Activated T-helper 17 cell treated with anti-CD3 and anti-CD28 coated beads, Interleukin-2, amount 50 U/mL, for 72 hours (primary cell): ENCODE data around the gene ZFP42. TPM values are rescaled to one million over a fixed set of nuclear protein-coding genes. Genes with fewer than 3 reads are reported as not detected.

Experiments
- ATAC-seq: fragments of 150-1000 bp; cut with Tn5 transposase; replicated peaks from 2 replicates; pipeline ENCODE4 v1.10.0; 2021; ENCODE audit warnings: mild to moderate bottlenecking, moderate library complexity
- H3K27ac Mint-ChIP-seq: one replicate; pipeline ENCODE4 v1.8.0; 2022; ENCODE audit warnings: mixed read lengths
- H3K27me3 Mint-ChIP-seq: one replicate; pipeline ENCODE4 v1.8.0; 2022; ENCODE audit warnings: mixed read lengths
- H3K36me3 Mint-ChIP-seq: one replicate; pipeline ENCODE4 v1.8.0; 2022; ENCODE audit warnings: low read depth, mild to moderate bottlenecking, mixed read lengths
- H3K4me1 Mint-ChIP-seq: one replicate; pipeline ENCODE4 v1.8.0; 2022; ENCODE audit warnings: mixed read lengths
- H3K4me3 Mint-ChIP-seq: one replicate; pipeline ENCODE4 v1.8.0; 2022; ENCODE audit warnings: mild to moderate bottlenecking, mixed read lengths
- H3K9me3 Mint-ChIP-seq: one replicate; pipeline ENCODE4 v1.8.0; 2022; ENCODE audit warnings: mixed read lengths
- total RNA-seq, 2 donors: library from RNA; stranded (reverse); gene quantifications; one replicate each; pipeline ENCODE4 v1.2.3, GENCODE V29; 2022

Gene ZFP42
- total RNA-seq, 2 donors from 2014 or later = not detected

- Mint-ChIP-seq H3K9me3 (peaks cover 9% of the 10 kb centered on the region), H3K27ac (no peak overlapping the region), H3K27me3 (no peaks in the 10 kb centered on the region), H3K4me1 (no peaks in the 10 kb centered on the region), H3K36me3 (no peaks in the 10 kb centered on the region), H3K4me3 (no peak overlapping the region)
- no peak for ATAC-seq
These were observed 10.8 kb downstream of the ZFP42 start for GRCh38 chr4:188006285-188006848.

- ATAC-seq = no peak
- Mint-ChIP-seq H3K36me3 (no peaks in the 10 kb centered on the region), H3K4me1 (no peaks in the 10 kb centered on the region), H3K4me3 (no peak overlapping the region), H3K27ac (no peak overlapping the region), H3K9me3 (peaks cover 9% of the 10 kb centered on the region), H3K27me3 (no peaks in the 10 kb centered on the region)
These were observed 12.8 kb downstream of the ZFP42 start for GRCh38 chr4:188008377-188008776.

DNA sequence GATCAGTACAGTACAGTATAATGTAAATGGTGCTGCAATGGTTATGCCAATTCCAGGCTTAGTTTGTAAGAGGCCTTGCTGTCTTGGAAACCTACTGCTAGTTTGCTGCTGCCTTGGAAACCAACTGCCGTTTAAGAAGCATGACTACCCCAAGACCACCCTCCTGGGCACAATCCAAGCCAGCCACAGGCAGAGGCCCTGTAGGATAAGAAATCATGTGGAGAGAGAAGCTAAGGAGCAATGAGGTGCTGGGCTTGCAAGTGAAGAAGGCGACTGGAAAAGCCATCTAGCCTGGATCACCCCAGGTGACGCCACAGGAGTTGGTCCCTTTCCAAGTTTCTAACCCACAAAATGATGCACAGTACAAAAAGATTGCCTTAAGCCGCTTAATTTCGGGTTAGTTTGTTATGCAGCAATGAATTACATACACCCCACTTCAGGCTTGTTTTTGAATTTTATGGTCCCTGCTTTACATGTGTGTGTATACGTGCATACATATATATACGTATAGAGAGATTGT lies 16.9 kb downstream of the ZFP42 start:
- no peaks in the 10 kb centered on the region for H3K36me3 Mint-ChIP-seq
- H3K27ac Mint-ChIP-seq = no peak overlapping the region
- no peaks in the 10 kb centered on the region for H3K4me1 Mint-ChIP-seq
- no peak overlapping the region for H3K4me3 Mint-ChIP-seq
- no peak for ATAC-seq
- H3K27me3 Mint-ChIP-seq = no peaks in the 10 kb centered on the region
- peaks cover 11% of the 10 kb centered on the region for H3K9me3 Mint-ChIP-seq

DNA sequence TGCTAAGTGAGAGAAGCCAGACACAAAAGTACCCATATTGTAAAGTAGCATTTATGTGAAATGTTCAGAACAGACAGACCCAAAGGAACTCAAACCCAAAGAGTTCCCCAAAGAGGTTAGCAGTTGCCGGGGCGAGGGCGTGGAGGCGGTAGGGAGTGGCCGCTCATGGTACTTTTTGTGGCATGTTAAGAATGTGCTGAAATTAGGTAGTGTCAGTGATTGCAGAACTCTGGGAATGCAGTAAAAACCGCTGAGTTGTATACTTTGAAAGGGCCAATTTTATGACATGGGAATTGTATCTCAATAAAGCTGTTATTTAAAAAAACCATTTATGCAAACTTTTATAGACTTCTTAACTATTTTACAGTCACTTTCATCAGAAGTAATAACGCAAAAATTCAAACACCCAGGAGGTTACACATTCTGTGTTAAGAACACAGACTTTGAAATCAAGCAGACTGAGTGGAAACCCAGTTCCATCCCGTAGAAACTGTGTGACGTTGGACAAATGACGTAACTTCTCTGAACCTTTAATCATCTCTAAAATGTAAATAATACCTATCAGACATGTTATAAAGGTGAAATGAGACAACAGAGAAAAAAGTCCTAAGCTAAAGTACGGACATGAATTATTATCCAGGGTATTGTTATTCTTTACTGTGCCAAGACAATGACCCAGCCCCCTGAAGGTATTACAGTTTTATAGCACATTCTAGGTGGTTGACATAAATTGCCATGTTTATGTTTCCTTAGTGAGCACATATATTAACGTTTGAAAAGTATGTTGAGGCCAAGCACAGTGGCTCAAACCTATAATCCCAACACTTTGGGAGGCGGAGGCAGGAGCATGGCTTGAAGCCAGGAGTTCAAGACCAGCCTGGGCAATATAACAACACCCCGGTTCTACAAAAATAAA lies 19.7 kb downstream of the ZFP42 start:
- ATAC-seq = no peak
- H3K9me3 Mint-ChIP-seq = peaks cover 6% of the 10 kb centered on the region
- H3K36me3 Mint-ChIP-seq = no peaks in the 10 kb centered on the region
- no peak overlapping the region for H3K27ac Mint-ChIP-seq
- no peaks in the 10 kb centered on the region for H3K27me3 Mint-ChIP-seq
- H3K4me3 Mint-ChIP-seq = no peak overlapping the region
- H3K4me1 Mint-ChIP-seq = no peaks in the 10 kb centered on the region

GRCh38 chr4:188016754-188017153 lies 21.2 kb downstream of the ZFP42 start:
- no peak for ATAC-seq

DNA sequence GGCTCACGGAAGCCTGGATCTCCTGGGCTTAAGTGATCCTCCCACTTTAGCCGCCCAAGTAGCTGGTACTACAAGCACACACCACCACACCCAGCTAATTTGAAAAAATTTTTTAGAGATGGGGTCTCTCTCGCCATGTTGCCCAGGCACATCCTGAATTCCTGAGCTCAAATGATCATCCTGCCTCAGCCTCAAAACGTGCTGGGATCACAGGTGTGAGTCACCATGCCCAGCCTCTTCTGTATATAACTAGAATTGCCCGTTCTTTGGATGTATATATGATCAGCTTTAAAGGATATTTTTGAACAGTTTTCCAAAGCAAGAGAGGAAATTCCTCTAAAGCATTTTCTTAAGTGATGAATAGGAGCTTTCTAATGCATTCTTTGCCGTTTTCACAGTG lies 22.7 kb downstream of the ZFP42 start:
- no peaks in the 10 kb centered on the region for H3K27me3 Mint-ChIP-seq
- H3K4me1 Mint-ChIP-seq = no peaks in the 10 kb centered on the region
- no peak overlapping the region for H3K27ac Mint-ChIP-seq
- no peak overlapping the region for H3K4me3 Mint-ChIP-seq
- no peaks in the 10 kb centered on the region for H3K36me3 Mint-ChIP-seq
- no peak for ATAC-seq
- peaks cover 3% of the 10 kb centered on the region for H3K9me3 Mint-ChIP-seq

More at GRCh38 chr4:188016754-188017153, 21.2 kb downstream of the ZFP42 start:
- Mint-ChIP-seq H3K27ac (no peak overlapping the region), H3K36me3 (no peaks in the 10 kb centered on the region), H3K4me1 (no peaks in the 10 kb centered on the region), H3K4me3 (no peak overlapping the region), H3K9me3 (peaks cover 3% of the 10 kb centered on the region), H3K27me3 (no peaks in the 10 kb centered on the region)

GRCh38 chr4:188021548-188022249 lies 26.1 kb downstream of the ZFP42 start:
- H3K27ac Mint-ChIP-seq = no peak overlapping the region
- no peak for ATAC-seq
- H3K4me1 Mint-ChIP-seq = no peaks in the 10 kb centered on the region
- no peaks in the 10 kb centered on the region for H3K27me3 Mint-ChIP-seq
- no peaks in the 10 kb centered on the region for H3K9me3 Mint-ChIP-seq
- H3K4me3 Mint-ChIP-seq = no peak overlapping the region
- no peaks in the 10 kb centered on the region for H3K36me3 Mint-ChIP-seq

DNA sequence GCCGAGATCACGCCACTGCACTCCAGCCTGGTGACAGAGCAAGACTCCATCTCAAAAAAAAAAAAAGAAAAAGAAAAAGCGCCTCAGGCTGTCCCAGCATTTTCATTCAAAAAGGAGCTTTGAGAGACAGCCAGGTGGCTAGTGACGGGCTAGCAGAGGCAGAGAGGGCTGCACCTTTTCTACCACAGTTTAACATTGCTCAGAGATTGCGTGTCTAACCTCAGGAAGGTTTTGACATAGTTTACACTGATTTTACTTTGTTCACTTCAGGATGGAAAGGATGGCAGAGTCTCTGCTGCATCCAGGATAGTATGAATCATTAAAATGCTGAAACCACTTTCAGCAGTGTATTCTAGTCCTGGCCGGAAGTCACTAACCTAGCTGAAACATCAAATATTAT lies 28.1 kb downstream of the ZFP42 start:
- no peak overlapping the region for H3K27ac Mint-ChIP-seq
- H3K27me3 Mint-ChIP-seq = no peaks in the 10 kb centered on the region
- H3K9me3 Mint-ChIP-seq = no peaks in the 10 kb centered on the region
- no peak for ATAC-seq
- H3K4me1 Mint-ChIP-seq = no peaks in the 10 kb centered on the region
- no peaks in the 10 kb centered on the region for H3K36me3 Mint-ChIP-seq
- H3K4me3 Mint-ChIP-seq = no peak overlapping the region

- no peak overlapping the region for H3K27ac Mint-ChIP-seq
- no peak overlapping the region for H3K4me3 Mint-ChIP-seq
- no peaks in the 10 kb centered on the region for H3K36me3 Mint-ChIP-seq
- no peak for ATAC-seq
- no peaks in the 10 kb centered on the region for H3K4me1 Mint-ChIP-seq
- no peaks in the 10 kb centered on the region for H3K27me3 Mint-ChIP-seq
- peaks cover 6% of the 10 kb centered on the region for H3K9me3 Mint-ChIP-seq
These were observed 29.9 kb downstream of the ZFP42 start for GRCh38 chr4:188025476-188025875.

GRCh38 chr4:188029114-188029513 lies 33.5 kb downstream of the ZFP42 start:
- ATAC-seq = no peak
- Mint-ChIP-seq H3K27ac (no peak overlapping the region), H3K4me1 (no peaks in the 10 kb centered on the region), H3K36me3 (no peaks in the 10 kb centered on the region), H3K9me3 (peaks cover 10% of the 10 kb centered on the region), H3K4me3 (no peak overlapping the region), H3K27me3 (no peaks in the 10 kb centered on the region)

DNA sequence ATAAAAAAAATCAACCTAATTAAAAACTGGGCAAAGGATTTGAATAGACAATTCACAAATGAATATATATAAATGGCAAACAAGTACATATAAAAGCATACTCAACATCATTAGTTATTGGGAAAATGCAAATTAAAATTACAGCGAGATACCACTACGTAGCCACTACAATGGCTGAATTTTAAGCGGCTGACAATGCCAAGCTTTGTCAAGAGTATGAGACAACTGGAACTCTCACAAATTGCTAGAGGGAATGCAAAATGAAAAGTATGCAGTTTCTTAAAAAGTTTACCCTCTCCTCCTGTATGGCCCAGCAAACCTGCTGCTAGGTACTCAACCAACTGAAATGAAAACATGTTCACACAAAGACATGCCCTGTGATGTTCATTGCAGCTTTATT lies 34.8 kb downstream of the ZFP42 start:
- no peaks in the 10 kb centered on the region for H3K27me3 Mint-ChIP-seq
- H3K4me3 Mint-ChIP-seq = no peak overlapping the region
- no peak overlapping the region for H3K27ac Mint-ChIP-seq
- no peaks in the 10 kb centered on the region for H3K36me3 Mint-ChIP-seq
- H3K4me1 Mint-ChIP-seq = no peaks in the 10 kb centered on the region
- no peak for ATAC-seq
- peaks cover 10% of the 10 kb centered on the region for H3K9me3 Mint-ChIP-seq

GRCh38 chr4:188031751-188032150 lies 36.2 kb downstream of the ZFP42 start:
- H3K9me3 Mint-ChIP-seq = peaks cover 10% of the 10 kb centered on the region
- H3K4me3 Mint-ChIP-seq = no peak overlapping the region
- H3K36me3 Mint-ChIP-seq = no peaks in the 10 kb centered on the region
- H3K4me1 Mint-ChIP-seq = no peaks in the 10 kb centered on the region
- no peaks in the 10 kb centered on the region for H3K27me3 Mint-ChIP-seq
- no peak for ATAC-seq
- H3K27ac Mint-ChIP-seq = no peak overlapping the region

DNA sequence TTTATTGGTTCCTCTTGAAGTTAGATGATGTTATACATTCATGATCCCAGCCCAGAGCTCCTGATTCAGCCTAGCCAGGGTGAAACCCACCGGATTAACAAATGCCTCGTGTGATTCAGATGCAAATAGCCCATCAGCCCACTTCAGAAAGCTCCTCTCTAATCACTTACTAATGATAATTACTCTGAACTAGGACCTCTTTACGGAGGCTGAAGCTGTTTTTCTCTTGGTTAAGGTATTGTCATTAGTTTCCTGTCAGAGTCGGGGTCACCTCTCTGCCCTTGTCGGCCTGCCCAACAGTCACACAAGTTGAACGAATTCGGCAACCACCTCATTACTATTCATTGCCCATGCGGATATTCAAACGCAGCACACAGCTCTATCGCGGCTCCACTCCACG lies 36.6 kb downstream of the ZFP42 start:
- H3K4me1 Mint-ChIP-seq = no peaks in the 10 kb centered on the region
- no peaks in the 10 kb centered on the region for H3K27me3 Mint-ChIP-seq
- ATAC-seq = no peak
- no peaks in the 10 kb centered on the region for H3K36me3 Mint-ChIP-seq
- no peak overlapping the region for H3K27ac Mint-ChIP-seq
- H3K4me3 Mint-ChIP-seq = no peak overlapping the region
- H3K9me3 Mint-ChIP-seq = peaks cover 10% of the 10 kb centered on the region

DNA sequence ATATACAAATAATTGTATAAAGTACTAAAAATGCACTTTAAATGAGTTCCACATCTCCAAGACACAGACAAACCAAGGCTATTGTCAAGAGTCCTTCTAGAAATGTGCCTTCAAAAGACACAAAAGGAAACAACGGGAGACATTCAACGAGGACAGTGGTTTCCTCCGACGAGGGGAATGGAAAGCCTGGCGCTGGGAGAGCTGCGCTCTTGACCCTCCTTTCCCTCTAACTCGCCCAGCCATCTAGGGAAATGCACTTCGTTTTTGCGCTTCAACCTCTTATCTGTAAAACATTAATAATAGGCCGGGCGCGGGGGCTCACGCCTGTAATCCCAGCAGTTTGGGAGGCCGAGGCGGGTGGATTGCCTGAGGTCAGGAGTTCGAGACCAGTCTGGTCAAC lies 37.0 kb downstream of the ZFP42 start:
- no peaks in the 10 kb centered on the region for H3K27me3 Mint-ChIP-seq
- no peak overlapping the region for H3K4me3 Mint-ChIP-seq
- no peak for ATAC-seq
- peaks cover 10% of the 10 kb centered on the region for H3K9me3 Mint-ChIP-seq
- H3K27ac Mint-ChIP-seq = no peak overlapping the region
- H3K4me1 Mint-ChIP-seq = no peaks in the 10 kb centered on the region
- no peaks in the 10 kb centered on the region for H3K36me3 Mint-ChIP-seq
